Measurements from ENCODE around the gene CMIP.

CMIP gene

DNA sequence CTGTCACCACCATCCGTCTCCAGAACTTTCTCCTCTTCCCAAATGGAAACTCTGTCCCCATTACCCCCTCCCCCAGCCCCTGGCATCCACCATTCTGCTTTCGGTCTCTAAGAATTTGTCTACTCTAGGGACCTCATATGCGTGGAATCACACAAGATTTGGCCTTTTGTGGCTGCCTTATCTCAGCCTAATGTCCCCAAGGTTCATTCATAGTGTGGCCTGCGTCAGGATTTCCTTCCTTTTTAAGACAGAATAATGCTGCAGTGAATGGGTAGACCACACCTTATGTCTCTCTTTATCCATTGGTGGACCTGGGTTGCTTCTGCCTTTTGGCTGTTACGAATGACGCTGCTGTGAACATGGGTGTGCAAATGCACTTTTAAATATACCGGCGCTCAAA is 194.7 kb downstream of the CMIP start:
- no peak for DNase-seq (ENCODE audit: low spot score)

DNA sequence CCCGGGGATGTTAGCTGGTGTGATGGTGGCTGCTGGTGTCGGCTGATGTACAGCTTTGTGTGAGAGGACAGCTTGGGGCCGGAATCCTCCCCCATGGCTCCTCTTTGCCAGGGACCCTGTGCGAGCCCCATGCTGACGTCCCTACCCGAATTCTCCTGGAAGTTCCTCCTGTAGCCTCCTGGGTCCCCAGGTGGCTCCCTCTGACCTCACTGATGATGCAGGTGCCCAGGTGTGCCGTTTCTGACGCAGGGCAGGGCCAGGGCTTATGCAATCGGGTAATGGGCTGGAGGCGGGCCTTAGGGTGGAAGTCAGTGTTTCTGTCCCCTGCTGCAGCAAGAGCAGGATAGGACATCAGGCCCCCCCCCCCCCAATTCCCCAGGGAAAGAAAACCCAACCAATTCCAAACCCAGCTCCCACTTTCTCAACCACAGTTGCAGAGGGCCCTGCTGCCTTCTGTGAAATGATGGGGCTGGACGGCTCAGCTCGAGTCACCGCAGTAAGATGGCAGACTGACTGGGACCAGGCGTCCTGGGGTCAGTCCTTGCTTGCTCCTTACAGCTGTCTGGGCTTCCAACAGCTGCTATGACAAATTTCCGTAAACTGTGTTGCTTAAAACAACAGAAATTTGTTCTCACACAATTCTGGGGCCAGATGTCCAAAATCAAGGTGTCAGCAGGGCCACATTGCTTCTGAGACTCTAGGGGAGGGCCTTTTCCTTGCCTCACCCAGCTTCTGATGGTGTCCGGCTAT is 195.5 kb downstream of the CMIP start:
- DNase-seq (ENCODE audit: low spot score): no peak

DNA sequence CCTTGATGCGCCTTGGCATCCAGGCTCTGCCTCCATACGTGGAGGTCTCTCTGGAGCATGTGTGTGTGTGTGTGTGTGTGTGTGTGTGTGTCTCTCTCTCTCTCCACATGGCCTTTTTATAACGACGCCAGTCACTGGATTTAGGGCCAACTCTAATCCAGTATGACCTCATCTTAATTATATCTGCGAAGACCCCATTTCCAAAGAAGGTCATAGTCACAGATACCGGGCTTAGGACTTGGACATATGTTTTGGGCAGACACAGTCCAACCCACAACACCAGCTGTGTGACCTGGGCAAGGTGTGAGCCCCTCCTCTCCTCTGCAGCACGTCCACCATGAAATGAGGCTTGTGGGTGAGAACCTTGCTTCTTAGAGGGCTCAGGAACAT is 196.1 kb downstream of the CMIP start:
- no peak for DNase-seq (ENCODE audit: low spot score)

DNA sequence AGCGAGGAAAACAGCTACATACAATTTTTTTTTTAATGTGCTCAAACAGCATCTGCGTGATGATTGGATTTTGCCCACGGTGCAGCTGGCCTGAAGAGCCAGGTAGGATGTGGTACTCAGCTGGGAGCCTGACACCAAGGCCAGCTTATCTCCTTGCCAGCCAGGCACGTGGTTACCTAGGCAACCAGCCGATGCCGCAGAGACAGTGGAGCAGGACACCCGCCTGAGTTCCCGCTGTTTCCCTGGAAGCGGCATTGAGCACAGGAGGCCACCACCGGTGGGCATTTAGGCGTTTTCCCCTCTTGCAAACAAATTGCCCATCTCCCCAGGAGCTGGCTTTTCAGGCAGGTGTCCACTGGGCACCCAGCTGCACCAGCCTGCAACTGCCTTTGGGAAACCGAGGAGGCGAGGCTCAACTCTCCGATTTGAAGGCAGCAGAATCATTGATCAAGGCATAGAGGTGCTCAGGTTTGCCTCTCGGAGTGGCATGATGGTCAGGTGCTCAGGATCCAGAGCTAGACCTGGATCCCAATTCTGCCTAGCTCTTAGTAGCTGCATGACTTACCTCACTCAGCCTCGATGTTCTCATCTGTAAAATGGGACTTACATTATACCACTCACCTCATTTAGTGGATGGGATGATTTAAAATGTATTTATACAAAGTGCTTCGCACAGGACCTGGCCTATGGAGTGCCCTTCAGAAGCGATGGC is 196.9 kb downstream of the CMIP start:
- DNase-seq (ENCODE audit: low spot score): no peak

DNA sequence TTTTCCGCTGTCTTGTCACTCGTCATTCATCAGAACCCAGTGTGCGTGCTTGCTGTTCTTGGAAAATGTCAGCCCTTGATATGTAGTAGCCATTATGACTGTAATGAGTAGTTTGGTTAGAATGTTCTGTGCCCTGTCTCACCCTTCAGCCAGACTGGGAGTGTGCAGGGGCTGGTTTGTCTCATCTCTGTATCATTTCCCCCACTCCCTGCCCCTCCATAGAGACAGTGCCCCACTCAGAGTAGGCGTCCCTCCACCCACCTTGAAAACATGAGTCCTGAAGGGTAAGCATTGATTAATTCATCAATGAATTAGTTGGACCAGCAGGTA is 197.5 kb downstream of the CMIP start:
- no peak for DNase-seq (ENCODE audit: low spot score)

DNA sequence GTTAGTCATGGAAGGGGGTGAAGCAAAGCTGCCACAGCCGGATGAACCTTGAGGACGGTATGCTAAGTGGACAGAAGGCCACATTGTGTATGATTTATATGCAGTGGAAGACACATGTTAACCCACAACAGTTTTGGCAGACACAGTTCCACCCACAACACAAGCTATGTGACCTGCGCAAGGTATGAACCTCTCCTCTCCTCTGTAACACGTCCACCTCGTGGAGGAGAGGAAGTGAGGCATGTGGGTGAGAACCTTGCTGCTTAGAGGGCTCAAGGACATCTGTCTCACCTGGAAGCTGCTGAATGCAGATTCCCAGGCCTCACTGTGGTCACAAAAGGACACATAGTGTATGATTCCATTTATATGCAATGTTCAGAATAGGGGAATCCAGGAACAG is 198.3 kb downstream of the CMIP start:
- no peak for DNase-seq (ENCODE audit: low spot score)

DNA sequence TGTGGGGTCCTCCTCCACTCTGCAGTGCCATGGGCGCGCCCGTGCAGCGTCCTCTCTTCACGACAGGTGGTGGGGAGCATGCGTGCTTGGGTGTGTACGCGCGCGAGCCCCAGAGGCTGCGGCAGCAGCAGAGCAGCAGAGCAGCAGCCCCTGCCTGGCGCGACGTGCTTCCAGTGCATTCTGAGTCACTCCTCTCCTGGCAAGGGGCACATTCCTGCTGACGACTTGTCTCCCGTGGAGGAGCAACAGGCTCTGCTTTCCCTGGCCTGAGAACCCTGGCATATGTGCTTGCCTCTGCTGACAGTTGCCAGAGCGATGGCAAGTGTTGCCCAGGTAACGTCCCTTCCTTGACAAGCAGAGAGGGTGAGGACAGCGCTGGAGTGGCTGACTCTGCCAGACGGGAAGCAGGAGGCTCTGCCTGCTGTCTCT is 200.7 kb downstream of the CMIP start:
- no peak for DNase-seq (ENCODE audit: low spot score)

DNA sequence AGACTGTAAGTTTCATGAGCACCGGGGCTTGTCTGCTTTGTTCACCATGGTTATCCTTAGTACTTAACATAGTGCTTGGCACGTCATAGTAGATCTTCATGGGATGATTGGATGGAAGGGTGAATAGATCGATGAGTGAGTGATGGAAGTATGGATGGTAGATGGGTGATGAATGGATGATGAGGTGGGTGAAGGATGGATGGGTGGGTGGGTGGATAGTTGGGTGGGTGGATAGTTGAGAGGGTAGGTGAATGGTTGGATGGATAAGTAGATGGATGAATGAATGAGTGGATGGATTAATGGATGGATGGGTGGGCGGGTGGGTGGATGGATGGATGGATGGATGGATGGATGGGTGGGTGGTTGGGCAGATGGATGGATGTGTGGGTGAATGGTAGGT is 201.3 kb downstream of the CMIP start:
- no peak for DNase-seq (ENCODE audit: low spot score)

DNA sequence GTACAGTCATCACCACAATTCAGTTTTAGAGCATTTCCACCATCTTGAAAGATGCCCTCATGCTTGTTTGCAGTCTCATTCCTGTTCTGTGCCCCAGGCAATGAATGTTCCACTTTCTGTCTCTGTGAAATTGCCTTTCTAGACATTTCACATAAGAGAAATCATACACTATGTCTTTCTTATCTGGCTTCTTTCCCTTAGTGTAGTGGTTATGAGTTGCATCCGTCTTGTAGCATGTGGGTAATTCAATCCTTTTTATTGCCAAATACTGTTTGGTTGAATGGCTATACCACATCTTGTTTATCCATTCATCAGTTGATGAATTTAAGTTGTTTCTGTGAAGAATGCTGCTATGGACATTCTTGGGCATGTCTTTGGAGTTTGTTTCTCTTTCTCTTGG is 202.0 kb downstream of the CMIP start:
- no peak for DNase-seq (ENCODE audit: low spot score)

DNA sequence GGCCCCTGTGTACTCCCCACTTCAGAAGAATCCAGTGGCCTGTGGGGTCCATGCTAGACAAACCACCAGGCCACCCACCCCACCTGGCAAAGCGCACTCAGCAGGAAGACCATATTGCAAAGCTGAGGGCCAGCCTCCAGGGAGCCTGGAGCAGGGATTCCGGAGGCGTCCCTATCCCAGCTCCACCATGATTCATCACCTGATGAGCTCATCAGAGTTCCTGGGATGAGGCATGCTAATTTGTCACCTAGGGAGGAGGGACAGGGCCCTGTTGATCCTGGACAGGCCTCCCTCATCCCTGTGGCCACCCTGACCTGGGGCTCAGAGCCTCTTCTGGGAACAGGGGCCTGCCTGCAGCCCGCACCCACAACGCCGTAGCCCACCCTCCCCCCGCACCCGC is 202.9 kb downstream of the CMIP start:
- peak; percentile 85 for DNase-seq (ENCODE audit: low spot score)

DNA sequence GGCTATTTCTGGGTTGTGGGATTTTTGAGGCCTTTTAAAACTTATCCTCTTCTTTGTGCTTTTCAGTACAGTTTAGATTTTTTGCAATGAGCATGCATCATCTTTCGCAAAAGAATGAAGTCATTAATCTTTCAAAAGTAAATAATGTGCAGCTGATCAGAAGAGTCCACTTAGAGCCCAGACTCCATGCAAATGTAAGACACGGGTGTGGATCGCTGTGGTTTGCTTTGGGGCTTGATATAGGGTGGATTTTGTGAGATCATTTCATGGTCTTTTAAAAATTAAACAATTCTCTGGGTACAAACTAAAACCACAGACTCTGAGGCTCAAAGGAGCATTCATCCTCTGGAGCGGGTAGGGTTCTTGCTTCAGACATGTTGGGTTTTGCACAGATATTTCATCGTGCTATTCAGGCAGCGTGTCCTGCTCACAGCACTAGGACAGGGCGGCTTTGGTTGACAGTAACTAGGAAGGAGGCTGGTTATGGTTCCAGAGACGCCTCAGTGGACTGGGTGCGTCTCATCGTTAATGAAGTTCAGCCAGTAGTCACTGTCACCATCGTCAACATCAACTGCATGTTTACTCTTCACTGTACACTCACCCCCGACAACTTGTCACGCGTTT is 205.1 kb downstream of the CMIP start:
- DNase-seq (ENCODE audit: low spot score): no peak

DNA sequence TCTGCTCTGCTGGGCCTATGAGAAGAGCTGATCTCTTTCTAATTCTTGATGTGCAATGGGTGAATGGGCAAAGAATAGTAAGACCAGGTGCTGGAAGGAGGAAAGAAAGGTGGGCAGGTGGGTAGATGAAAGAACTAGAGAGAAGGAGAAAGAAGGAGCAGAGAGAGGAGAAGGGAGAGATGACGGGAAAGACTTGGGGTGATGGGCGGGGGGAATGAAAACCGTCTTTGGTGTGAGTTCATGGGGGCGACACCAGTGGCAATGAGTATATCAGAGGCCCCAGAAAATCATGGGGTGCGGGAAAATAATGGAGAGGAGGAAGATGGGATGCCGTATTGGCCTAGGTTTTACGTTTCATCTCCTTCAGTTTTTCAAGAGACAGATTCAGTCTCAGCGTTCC is 205.7 kb downstream of the CMIP start:
- DNase-seq (ENCODE audit: low spot score): no peak

DNA sequence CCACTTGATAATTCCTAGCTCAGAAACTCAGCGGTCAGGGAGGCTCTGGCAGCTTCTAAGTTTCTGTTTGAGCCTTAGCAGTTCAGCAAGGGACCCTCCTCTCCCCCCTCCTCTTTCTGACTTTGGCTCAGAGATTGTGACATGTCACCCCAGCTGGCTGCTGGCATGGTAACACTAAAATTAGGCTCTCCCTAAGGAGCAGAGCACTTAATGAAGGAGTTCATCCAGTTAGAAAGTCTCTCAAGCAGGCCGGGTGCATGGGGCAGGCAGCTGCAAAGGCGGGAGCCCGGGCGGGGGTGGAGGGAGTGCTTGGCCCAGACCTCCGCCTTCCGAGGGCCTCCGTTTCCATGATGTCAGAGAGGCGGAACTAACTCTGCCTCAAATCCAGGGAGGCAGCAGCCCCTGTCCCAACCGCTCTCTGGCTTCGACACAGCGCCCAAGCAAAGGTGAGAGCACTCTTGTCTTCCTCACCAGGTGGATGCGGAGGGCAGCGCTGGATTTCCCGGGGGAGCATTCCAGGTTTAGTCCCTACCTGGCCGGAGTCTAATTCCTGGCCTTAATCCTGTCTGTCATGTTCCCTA is 206.5 kb downstream of the CMIP start:
- DNase-seq (ENCODE audit: low spot score): no peak

DNA sequence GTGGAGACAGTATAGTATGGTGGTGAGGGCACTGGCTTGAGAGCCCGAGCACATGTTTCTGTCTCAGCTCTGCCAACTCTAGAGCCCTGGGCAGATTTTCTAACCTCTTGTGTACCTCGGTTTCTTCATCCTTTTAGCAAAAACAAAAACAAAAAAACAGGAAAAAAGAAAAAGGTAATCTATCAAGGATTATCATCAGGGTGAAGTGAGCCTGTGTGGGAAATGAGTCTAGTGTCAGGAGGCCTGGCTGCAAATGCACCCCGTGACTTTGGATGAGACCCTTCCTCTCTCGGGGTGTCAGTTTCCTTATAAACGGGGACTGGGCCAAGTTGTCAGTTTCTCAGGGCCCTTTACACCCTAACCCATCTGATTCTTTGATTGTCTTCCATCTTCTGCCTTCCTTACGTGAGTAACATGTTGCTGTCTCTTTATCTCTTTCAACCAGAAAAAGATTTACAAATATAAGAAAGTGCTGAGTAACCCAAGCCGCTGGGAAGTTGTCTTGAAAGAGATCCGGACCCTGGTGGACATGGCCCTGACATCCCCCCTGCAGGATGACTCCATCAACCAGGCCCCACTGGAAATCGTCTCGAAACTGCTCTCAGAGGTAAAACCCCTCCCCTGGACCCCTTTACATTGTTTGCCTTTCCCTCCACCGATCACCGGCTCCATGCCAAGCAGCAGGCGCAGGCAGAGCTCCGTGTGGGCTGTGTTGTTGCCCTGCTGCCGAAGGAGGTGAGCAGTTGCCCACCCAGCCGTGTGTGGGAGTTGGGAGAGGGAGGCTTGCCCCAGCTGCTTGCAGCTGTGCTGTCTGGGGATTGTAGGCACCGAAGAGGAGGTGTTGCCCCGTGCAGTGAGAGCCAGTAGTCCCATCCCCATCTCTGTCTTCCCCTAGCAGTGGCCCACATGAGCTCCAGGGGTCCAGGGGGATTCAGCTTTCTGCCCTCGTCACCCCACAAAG is 207.4 kb downstream of the CMIP start:
- no peak for DNase-seq (ENCODE audit: low spot score)

DNA sequence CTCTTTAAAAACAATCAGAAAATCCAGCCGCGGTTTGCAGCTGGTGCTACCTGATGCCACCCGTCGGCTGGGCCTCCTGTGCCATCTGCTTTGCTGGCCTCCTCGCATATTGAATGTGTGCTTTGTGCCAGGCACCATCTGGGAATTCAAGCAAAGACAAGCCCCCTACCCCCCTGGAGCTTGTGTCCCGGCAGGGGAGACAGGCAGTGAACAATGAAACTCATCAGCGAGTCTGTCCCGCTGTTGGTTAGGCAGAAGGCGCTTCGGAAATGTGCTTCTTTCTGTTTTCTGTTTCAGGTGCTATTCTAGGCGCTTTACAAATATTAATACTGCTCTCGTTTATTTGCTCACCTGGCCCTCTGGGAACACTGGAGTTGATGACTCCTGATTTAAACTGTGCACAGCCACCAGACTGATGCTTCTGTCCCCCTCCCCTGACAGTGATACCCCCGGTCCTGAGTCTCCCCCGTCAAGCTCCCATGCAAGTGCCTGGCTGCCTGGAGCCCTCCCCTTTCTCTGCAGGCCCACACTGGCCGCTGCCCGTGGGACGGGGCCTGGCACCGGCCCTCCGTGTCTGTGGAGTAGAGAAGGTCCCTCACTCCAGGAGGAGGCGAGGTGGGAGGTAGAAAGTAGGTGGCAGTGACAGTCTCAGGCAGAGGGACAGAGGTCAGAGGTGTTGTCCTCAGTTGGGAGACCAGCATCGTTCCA is 208.3 kb downstream of the CMIP start:
- no peak for DNase-seq (ENCODE audit: low spot score)

DNA sequence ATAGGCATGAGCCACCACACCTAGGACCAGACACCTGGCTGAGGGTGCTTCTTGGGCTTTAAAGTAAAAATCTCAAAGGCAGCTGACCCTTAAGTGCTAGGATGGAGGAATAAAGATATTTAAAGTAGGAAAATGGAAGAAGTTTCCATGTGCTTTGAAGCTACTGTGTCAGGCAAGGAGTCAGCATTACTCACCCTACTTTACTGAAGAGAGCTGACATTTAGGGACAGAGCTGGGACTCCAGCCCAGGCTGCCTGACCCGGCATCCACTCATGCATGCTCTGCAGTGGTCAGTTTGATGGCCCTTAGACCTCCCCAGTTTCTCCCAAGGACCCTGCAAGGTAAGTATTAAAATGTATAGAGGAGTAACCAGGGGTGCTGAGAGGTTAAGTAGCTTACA is 209.7 kb downstream of the CMIP start:
- DNase-seq (ENCODE audit: low spot score): peak; percentile 28

DNA sequence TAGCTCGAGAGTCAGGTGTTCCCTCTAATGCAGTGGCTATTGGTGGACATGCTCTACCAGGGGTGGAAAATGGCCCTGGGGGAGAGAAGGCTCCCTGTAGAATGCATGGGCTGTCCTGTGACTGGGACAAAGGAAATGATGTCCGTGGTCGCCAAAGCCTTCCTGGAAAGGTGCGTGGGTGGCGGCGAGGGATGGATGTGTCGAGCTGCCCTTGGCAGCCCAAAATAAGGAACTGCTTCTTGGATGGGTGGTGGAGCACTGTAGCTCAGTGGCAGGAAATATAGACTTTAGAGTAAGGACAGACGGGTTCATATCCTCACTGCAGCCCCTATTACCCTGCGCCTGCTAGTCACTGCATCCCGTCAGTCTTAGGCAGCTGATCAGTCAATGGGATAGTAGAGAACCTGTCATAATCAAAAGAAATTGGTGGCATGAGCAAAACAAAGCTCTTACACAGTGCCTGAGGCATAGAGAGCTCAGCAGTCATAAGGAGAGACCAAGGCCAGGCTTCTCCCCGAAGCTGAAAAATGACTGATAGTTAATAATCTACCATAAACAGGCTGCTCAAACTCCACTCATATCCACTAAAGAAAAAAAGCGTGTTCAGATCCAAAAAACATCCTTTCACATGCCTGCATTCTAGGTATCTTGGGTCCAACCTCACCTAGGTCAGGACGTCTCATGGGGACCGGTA is 211.0 kb downstream of the CMIP start:
- no peak for DNase-seq (ENCODE audit: low spot score)

DNA sequence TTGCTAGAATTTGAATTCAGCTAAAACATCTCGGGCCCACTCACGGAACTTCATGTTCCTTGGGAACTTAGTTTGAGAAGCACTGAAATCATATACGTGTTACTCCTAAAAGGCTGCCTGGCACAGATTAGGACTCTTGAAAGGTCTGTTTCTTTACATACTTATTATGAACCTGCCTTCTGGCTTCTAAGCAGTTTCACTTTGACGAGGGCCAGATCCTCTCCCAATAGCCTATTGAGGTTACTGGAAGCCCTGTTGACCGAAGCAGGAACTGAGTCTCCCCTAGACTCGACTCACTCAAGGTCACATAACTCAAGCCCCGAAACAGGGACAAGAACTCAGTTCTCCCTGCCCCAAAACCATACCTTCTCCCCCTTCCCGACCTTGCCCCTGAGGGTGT is 212.6 kb downstream of the CMIP start:
- DNase-seq (ENCODE audit: low spot score): no peak

DNA sequence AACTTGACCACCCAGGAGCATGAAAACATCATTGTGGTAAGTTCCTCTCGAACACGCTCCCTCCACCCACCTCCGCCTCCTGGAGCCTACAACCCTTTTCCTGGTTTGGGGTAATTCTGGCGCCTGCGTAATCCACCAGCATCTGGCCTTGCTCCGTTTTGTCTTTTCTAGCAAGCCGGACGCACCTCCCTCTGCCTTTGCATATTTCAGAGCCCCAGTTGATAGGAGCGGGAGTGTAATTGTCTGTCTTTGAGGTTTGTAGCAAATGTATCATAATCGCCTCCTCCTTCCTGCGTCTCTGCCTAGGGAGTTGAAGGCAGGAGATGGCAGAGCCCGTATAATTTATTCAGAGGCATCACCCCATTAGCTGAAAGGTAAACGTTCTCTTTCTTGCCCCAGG is 213.2 kb downstream of the CMIP start:
- DNase-seq (ENCODE audit: low spot score): no peak

DNA sequence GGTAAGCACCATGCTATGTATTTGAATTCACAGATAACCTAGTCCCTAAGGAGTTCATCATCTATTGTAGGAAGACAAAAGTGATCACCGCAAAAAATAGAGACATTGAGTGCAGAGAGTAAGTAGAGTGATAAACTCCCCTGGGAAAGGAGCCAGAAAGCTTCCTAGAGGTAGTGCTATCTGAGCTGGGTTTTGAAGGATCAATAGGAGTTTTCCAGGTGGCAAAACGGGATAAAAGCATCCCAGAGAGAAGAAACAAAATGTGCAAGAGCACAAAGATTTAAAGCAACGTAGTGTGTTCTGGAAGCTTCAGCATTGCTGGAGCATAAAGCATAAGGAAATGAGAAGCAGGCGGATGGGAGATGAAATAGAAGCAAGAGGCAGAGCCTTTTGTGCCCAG is 213.8 kb downstream of the CMIP start:
- no peak for DNase-seq (ENCODE audit: low spot score)

DNA sequence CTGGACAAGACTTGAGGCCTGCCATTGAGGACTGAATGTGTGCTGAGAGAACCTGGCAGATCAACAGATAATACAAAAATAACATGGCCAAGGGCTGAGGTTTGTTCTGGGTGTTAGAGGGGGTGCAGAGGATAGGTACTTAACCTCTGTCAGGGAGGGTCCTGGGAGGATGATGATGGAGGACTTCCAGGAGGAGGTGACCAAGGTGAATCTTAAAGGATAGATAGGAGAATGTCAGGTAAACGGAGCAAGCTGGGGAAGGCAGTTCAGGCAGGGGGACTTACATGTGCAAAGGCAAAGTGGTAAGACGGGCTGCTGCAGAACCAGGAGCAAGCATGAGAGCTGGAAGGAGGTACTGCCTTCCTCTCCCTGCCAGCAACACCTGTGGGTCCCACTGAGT is 214.6 kb downstream of the CMIP start:
- DNase-seq (ENCODE audit: low spot score): no peak

All from RKO (cell line).